IPS DF 6.9 (cell line): ENCODE data around the gene RAB30.

Experiments used
- DNase-seq: peaks from one replicate; pipeline ENCODE4 v3.0.0-alpha.2; 2013; ENCODE audit warnings: low read depth, low spot score
- H3K27ac ChIP-seq: one replicate; pipeline ENCODE4 v1.5.1; 2013; ENCODE audit warnings: low read length, control low read depth
- H3K27me3 ChIP-seq: 2 replicates; pipeline ENCODE4 v1.6.1; 2013; ENCODE audit warnings: mild to moderate bottlenecking, low read length; ENCODE audit not compliant: control insufficient read depth, insufficient read depth
- H3K36me3 ChIP-seq: 2 replicates; pipeline ENCODE4 v1.6.1; 2013; ENCODE audit warnings: low read length; ENCODE audit not compliant: control insufficient read depth, insufficient read depth
- H3K4me1 ChIP-seq: 2 replicates; pipeline ENCODE4 v1.6.1; 2013; ENCODE audit warnings: low read length; ENCODE audit not compliant: control insufficient read depth, insufficient read depth
- H3K4me3 ChIP-seq: 2 replicates; pipeline ENCODE4 v1.5.1; 2013; ENCODE audit warnings: mild to moderate bottlenecking, low read length
- H3K9me3 ChIP-seq: 2 replicates; pipeline ENCODE4 v1.6.1; 2013; ENCODE audit warnings: low read length, inconsistent platforms; ENCODE audit not compliant: control insufficient read depth, insufficient read depth
- WGBS: extraction: QIAGEN DNeasy Blood & Tissue Kit; methylation state at CpG from one replicate; pipeline ENCODE4 v1.1.7; 2013; ENCODE audit warnings: mixed read lengths, missing lambda C conversion rate; ENCODE audit not compliant: insufficient read length, insufficient coverage; 5-methylcytosine and 5-hydroxymethylcytosine counted together

The RAB30 gene

DNA sequence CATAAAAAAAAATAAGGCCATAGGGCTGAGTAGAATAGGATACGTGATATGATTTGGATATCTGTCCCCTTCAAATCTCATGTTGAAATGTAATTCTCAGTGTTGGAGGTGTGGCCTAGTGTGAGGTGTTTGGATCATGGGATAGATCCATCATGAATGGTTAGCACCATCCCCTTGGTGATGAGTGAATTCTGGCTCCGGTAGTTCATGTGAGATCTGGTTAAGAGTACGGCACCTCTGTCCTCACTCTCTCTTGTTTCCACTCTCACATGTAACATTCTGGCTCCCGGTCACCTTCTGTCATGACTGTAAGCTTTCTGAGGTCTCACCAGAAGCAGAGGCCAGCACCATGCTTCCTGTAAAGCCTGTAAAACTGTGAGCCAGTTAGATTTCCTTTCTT, 45.5 kb downstream of the RAB30 start:
- DNase-seq = no peak
- Histone ChIP-seq H3K27me3 (no peaks in the 10 kb centered on the region), H3K27ac (no peak overlapping the region), H3K4me3 (no peak overlapping the region), H3K36me3 (no peaks in the 10 kb centered on the region), H3K9me3 (no peaks in the 10 kb centered on the region), H3K4me1 (0 out of 2 replicates have a peak, but pooled peaks cover 1% of the 10 kb centered on the region)
- no CpG with 5 or more reads among the region's 4 CpGs for WGBS

DNA sequence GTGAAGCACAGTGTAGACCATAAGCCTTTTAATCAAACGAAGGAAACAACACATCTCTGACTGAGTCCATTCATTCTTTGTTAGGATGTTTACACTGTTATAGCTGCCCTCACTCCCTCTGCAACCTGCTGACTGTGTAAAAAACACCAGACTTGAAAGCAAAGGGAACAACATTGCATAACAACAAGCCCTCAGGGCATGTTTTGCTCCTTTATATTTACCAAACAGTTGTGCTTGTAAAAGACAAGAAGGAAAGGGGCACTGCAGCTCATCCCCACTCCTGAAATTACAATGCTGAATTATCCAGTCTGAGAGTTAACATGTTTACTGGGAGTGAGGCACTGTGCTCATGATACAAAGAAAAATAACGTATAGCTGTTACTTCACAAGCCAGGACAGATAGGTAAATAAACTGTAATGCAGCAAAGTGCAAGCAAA, 46.4 kb downstream of the RAB30 start:
- Histone ChIP-seq H3K27ac (no peak overlapping the region), H3K4me1 (0 out of 2 replicates have a peak, but pooled peaks cover 1% of the 10 kb centered on the region), H3K4me3 (no peak overlapping the region), H3K9me3 (no peaks in the 10 kb centered on the region), H3K36me3 (no peaks in the 10 kb centered on the region), H3K27me3 (no peaks in the 10 kb centered on the region)
- no peak for DNase-seq
- no CpG with 5 or more reads among the region's 2 CpGs for WGBS

DNA sequence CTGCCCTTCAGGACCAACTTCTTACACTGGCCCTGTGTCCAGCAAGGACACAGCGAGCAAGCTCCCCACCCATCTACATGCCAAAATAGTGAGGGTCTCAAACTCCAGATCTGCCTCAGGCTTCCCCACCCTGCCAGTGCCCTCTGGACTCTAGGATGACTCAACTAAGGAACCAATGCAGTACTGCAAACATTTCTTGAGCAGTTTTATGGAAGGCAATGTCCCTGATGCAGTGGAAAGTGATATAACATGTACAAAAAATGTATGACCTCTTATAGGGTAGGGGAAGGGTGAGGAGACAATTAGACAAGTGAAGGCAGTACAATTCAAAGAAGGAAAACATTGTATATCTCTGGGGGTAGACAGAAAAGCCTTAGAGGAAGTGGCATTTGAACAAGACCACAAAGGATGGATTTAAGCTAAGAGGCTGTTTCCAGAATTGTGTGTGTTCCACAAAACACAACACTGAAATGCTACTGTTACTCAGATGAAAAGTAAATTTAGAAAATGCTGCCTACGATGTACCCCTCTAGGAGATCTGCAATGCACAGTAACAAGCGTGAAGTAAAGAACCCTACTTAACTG, 47.3 kb downstream of the RAB30 start:
- Histone ChIP-seq H3K4me3 (no peak overlapping the region), H3K9me3 (no peaks in the 10 kb centered on the region), H3K27me3 (no peaks in the 10 kb centered on the region), H3K36me3 (no peaks in the 10 kb centered on the region), H3K27ac (no peak overlapping the region), H3K4me1 (0 out of 2 replicates have a peak, but pooled peaks cover 1% of the 10 kb centered on the region)
- whole genome bisulfite sequencing = no CpG with 5 or more reads among the region's 3 CpGs
- no peak for DNase-seq

DNA sequence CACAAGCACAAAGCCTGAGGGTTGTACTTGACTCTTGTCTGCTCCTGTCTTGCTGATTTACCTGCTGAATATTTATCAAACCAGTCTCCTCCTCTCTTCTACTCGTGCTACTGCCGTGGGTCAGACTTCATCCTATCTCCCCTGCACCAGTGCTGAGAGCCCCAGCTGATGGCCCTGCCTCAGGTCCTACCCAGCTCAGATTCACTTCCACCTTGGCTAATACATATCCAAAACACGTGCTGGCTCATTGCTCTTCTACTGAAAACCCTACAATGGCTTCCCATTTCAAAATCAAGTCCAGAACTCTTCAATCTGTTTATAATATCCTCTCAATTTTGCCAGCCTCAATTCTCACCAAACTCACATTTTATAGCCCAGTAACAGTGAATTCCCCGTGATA, 48.3 kb downstream of the RAB30 start:
- Histone ChIP-seq H3K4me1 (0 out of 2 replicates have a peak, but pooled peaks cover 1% of the 10 kb centered on the region), H3K27ac (no peak overlapping the region), H3K27me3 (no peaks in the 10 kb centered on the region), H3K4me3 (no peak overlapping the region), H3K9me3 (no peaks in the 10 kb centered on the region), H3K36me3 (no peaks in the 10 kb centered on the region)
- no CpG with 5 or more reads among the region's 4 CpGs for WGBS
- no peak for DNase-seq

DNA sequence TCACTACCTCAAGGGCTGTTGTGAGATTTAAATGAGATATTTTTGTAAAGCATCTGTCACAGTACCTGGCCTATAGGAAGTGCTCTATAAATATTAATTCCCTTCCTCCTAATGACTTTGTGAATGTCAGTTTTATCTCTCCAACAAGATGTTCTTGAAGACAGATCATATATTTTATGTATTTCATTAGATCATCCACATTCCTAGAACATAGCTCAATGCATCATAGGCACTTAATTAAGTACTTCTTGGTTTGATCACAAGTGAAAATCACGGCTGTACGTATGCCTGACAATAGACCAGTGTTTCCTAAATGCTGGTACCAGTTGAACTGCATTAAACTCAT, 49.9 kb downstream of the RAB30 start:
- no CpG with 5 or more reads among the region's 2 CpGs for WGBS
- no peak overlapping the region for H3K27ac ChIP-seq
- H3K9me3 ChIP-seq = no peaks in the 10 kb centered on the region
- no peak overlapping the region for H3K4me3 ChIP-seq
- H3K36me3 ChIP-seq = no peaks in the 10 kb centered on the region
- no peak for DNase-seq
- no peaks in the 10 kb centered on the region for H3K27me3 ChIP-seq
- H3K4me1 ChIP-seq = 0 out of 2 replicates have a peak, but pooled peaks cover 1% of the 10 kb centered on the region

DNA sequence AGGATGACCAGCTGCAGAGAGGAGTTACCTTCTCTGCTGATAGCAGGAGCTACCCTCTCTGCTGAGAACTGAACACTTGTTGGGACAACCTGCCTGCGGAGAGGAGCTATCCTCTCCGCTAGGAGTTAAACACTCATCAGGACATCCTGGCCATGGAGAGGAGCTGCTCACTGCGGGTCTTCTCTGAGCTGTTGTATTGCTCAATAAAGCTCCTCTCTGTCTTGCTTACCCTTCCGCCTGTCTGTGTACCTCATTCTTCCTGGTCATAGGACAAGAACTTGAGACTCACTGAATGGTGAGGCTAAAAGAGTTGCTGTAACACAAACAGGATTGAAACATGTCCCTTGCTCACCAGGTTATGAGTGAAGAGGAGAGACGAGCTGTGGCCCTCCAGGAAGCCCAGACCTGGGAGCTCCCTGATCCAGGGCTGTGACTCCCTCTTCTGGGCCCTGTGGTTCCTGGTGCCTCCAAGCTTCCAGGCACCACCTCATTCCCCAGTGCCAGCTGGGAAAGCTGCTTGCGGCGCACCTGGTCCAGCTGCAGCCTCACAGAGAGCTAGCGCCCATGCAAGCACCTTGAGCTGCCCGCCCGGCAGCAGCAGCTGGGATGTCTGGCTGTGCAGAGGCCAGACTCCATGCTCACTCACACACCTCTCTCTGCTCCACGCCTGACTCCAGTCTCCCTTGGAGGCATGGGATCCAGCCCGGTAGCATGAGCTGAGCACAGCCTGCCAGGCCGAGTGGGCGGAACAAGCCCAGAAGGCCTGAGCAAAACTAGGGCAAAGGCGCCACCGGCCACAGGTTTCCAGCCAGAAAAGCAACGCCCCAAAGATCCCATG, 50.5 kb downstream of the RAB30 start:
- no peak overlapping the region for H3K4me3 ChIP-seq
- 0 out of 2 replicates have a peak, but pooled peaks cover 1% of the 10 kb centered on the region for H3K4me1 ChIP-seq
- DNase-seq = no peak
- no peaks in the 10 kb centered on the region for H3K9me3 ChIP-seq
- no CpG with 5 or more reads among the region's 17 CpGs for WGBS
- no peaks in the 10 kb centered on the region for H3K36me3 ChIP-seq
- H3K27me3 ChIP-seq = no peaks in the 10 kb centered on the region
- H3K27ac ChIP-seq = no peak overlapping the region

DNA sequence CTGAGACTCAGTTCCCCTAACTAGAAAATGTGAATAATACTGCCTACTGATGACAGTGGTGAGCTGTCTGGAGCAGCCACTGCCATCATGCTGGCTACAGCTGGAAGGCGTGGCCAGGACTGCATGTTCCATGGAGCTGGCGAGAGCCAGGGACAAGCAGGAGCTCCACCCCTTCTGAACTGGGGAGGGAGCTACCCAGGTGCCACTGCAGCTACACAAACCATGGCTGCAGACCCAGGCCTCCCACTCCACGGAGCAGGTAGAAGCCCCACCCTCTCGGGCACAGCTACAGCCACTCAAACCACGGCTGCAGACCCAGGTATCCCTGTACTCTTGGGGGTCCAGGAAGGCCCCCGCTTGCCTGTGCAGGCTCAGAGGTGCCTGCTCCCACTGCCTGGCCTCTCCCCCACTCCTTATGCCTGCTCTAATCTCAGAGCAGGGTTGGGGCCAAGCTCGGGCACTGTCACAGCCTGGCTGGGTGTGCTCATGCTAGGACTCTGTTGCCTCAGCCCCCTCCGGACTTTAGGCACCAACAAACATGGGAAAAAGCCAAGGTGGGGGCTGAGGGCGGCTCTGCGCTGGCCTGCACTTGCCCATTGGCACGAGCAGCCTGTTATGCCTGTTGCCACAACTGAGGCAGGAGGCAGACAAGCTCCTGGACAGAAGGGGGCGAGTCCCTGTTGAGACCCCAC, 51.7 kb downstream of the RAB30 start:
- DNase-seq = no peak
- Histone ChIP-seq H3K27ac (no peak overlapping the region), H3K4me1 (0 out of 2 replicates have a peak, but pooled peaks cover 1% of the 10 kb centered on the region), H3K27me3 (no peaks in the 10 kb centered on the region), H3K9me3 (no peaks in the 10 kb centered on the region), H3K36me3 (no peaks in the 10 kb centered on the region), H3K4me3 (no peak overlapping the region)
- no CpG with 5 or more reads among the region's 12 CpGs for WGBS

DNA sequence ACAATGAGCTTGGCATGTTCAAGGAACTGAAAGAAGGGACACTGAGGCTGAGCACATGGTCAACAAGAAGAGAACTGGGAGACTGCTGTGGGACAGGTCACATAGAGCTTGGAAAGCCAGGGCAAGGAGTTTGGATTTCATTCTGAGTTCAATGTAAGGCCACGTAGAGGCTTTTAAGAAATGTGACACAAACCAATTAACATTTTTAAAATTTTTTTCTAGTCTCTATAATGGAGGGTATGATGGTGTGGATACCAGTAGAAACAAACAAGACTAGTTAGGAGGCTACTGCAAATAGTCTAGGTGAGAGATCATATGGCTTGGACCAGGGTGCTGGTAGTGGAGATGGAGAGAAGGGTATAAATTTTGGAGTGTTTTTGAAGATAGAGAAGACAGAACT, 56.7 kb downstream of the RAB30 start:
- H3K9me3 ChIP-seq = no peaks in the 10 kb centered on the region
- no peaks in the 10 kb centered on the region for H3K27me3 ChIP-seq
- no peak overlapping the region for H3K27ac ChIP-seq
- no CpG with 5 or more reads among the region's 1 CpG for WGBS
- no peaks in the 10 kb centered on the region for H3K36me3 ChIP-seq
- no peak for DNase-seq
- no peak overlapping the region for H3K4me3 ChIP-seq
- H3K4me1 ChIP-seq = no peaks in the 10 kb centered on the region

DNA sequence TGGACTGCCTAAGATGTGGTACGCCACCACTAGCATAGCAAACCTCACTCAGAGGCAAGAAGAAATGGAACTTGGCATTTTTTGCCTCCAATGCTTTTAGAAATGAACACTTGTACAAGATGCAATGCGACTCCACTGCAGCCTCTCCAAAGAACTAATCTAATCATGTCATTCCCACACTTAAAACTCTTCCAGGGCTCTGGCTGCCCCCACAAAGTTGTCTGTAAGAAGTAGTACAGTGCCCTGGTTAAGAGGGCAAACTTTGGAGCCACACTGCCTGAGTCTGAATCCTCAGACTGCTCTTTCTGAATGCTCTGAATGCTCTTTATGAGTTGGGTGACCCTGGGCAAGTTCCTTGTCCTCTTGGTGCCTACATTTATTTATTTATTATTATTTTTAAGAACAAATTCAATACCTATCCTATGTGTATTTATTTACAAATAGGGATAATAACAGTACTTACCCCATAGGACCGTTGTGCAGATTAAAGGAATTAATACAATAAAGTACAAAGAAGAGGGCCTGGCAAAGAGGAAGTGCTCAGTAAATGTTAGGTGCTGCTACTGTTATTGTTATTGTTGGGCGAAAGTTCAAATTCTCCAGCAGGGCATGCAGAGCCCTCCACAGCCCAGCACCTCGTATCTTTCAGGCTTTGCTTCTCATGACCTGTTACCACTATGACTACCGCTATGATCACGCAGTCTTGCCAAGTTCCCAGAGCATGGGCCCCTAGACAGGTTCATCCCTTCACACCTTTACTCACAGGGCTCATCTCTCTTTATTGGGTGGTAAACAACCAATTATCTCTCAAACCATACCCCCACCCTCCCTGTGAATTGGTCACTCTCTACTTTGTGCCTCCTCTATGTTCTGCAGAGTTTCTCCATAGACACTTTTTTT, 59.3 kb downstream of the RAB30 start:
- no peak for DNase-seq
- H3K4me3 ChIP-seq = no peak overlapping the region
- no CpG with 5 or more reads among the region's 7 CpGs for WGBS
- no peak overlapping the region for H3K27ac ChIP-seq
- H3K4me1 ChIP-seq = no peaks in the 10 kb centered on the region
- H3K36me3 ChIP-seq = no peaks in the 10 kb centered on the region
- H3K27me3 ChIP-seq = no peaks in the 10 kb centered on the region
- H3K9me3 ChIP-seq = no peaks in the 10 kb centered on the region
